Measurements from ENCODE around the gene YWHAH. TPM values are rescaled to one million over a fixed set of nuclear protein-coding genes. Genes with fewer than 3 reads are reported as not detected.

YWHAH gene
- total and polyA plus RNA-seq, 9 of the 15 experiments (the other 6 are each of a cell fraction or from before 2014, with no cell fraction given) = 32.0 to 177 (median 114) TPM

- no peak for TF ChIP-seq DEAF1 (CRISPR knock-in tag; IDR thresholded peaks at IDR 0.05)
- peak; percentile 92 for TF ChIP-seq NFIC (IDR thresholded peaks at IDR 0.05)
- TF ChIP-seq ESRRA (IDR thresholded peaks at IDR 0.05; ENCODE audit: borderline replicate concordance, low read depth) = peak; percentile 18; the same call in 1 of the 2 replicates
- peak; percentile 42; the same call in 1 of the 2 replicates for TF ChIP-seq MEF2A (IDR thresholded peaks at IDR 0.05; ENCODE audit: control insufficient read depth, low read depth, low read length)
- TF ChIP-seq CTBP1 (IDR thresholded peaks at IDR 0.05; ENCODE audit: borderline replicate concordance) = peak; percentile 80
- no peak for TF ChIP-seq TFAM (CRISPR knock-in tag; conservative IDR thresholded peaks at IDR 0.05)
- peak; percentile 95 for TF ChIP-seq GATAD2A (IDR thresholded peaks at IDR 0.05)
- TF ChIP-seq, protein P1, sequence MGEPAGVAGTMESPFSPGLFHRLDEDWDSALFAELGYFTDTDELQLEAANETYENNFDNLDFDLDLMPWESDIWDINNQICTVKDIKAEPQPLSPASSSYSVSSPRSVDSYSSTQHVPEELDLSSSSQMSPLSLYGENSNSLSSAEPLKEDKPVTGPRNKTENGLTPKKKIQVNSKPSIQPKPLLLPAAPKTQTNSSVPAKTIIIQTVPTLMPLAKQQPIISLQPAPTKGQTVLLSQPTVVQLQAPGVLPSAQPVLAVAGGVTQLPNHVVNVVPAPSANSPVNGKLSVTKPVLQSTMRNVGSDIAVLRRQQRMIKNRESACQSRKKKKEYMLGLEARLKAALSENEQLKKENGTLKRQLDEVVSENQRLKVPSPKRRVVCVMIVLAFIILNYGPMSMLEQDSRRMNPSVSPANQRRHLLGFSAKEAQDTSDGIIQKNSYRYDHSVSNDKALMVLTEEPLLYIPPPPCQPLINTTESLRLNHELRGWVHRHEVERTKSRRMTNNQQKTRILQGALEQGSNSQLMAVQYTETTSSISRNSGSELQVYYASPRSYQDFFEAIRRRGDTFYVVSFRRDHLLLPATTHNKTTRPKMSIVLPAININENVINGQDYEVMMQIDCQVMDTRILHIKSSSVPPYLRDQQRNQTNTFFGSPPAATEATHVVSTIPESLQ (CRISPR knock-in tag; IDR thresholded peaks at IDR 0.05) = no peak
- TF ChIP-seq RFX5 (IDR thresholded peaks at IDR 0.05; ENCODE audit: low read depth, low read length) = no peak
- TF ChIP-seq HDAC1 (IDR thresholded peaks at IDR 0.05) = peak in 1 of 2 experiments; percentile 50; a peak in 2 of 4 replicates
- TF ChIP-seq PHB (CRISPR knock-in tag; IDR thresholded peaks at IDR 0.05) = no peak
These were observed 48.8 kb upstream of the YWHAH start (continued) for GRCh38 chr22:31895411-31896123.
